Activated naive CD4-positive, alpha-beta T cell treated with anti-CD3 and anti-CD28 coated beads, Interleukin-2, amount 10 ng/mL, durations not matched to agents 7 days and 5 days (primary cell): ENCODE measurements around the gene PPP1R13B.

ENCODE experiments used
- CTCF ChIA-PET: fragments of 350-600 bp; sonication (Branson Sonifier 250); formaldehyde crosslinking; loops from one replicate; lab custom pipeline; 2021; ENCODE audit warnings: antibody characterized with exemption; lab: Charles Lee
- DNase-seq: peaks from one replicate; pipeline ENCODE4 v3.0.0-alpha.2; 2020
- H3K27ac Mint-ChIP-seq: one replicate; pipeline ENCODE4 v1.8.0; 2021; ENCODE audit warnings: mild to moderate bottlenecking, moderate library complexity, mixed read lengths
- H3K27me3 Mint-ChIP-seq: one replicate; pipeline ENCODE4 v1.8.0; 2021; ENCODE audit warnings: mild to moderate bottlenecking, mixed read lengths
- H3K36me3 Mint-ChIP-seq: one replicate; pipeline ENCODE4 v1.8.0; 2021; ENCODE audit warnings: mixed read lengths
- H3K4me1 Mint-ChIP-seq: one replicate; pipeline ENCODE4 v1.8.0; 2021; ENCODE audit warnings: mixed read lengths
- H3K4me3 Mint-ChIP-seq: one replicate; pipeline ENCODE4 v1.8.0; 2021; ENCODE audit warnings: mild to moderate bottlenecking, moderate library complexity, mixed read lengths
- H3K9me3 Mint-ChIP-seq: one replicate; pipeline ENCODE4 v1.8.0; 2021; ENCODE audit warnings: mixed read lengths

Gene PPP1R13B

DNA sequence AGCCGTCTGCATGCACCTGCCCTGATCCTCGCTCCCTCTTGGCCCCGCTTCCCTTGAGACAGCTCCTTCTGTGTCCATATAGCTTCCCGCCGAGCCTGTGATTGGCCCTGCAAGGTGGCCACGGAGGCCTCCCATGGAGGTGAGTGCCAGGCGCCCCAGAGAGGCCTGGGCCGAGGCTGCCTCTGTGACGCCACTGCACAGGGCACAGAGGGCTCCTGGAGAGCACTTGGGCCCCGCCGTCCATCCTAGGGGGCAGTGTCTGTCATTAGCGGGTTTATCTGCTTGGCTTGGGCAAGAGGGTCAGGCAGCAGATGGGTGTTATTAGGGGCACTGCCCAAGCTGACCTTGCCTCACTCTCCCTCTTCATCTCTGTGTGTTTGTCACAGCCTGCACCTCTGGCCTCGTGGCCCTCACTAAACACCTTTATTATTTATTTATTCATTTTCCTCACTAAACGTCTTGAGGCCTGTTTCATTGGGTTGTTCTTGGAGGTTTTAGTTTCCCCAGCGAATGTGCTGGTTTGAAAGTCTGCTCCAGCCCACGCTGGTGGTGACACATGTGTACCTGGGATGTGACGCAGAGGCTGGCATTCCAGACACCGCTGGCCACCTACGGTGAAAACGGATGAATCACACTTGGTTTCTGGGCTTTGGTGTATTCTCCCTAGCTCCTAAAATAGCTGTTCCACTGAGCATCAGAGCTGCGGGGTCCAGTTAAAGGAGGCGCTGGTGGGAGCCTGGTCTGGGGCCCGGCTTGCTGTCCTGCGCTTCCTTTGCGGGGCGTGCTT lies 125.8 kb downstream of the PPP1R13B start:
- CTCF ChIA-PET, result no interaction called here
- H3K27me3 Mint-ChIP-seq, result no peaks in the 10 kb centered on the region
- no peak for DNase-seq

DNA sequence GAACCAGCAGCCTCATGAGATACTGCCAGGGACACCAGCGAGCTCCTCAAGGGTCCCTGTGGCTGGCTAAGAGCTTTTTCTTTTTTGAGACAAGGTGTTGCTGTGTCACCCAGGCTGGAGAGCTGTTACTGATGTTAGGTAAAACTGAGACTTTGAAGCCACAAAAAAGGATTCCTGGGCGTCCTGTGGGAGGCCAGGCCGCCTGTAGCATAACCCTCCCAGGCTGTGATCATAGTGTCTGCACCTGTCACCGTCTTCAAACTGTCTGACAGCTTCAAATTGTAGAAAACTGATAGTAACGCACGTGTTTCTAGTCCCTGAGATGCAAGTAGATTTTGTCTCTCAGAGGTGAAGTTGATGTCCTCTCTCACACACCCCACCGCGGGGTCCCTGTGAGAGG lies 127.6 kb downstream of the PPP1R13B start:
- Mint-ChIP-seq H3K4me3 (no peak overlapping the region), H3K36me3 (peaks cover 3% of the 10 kb centered on the region), H3K27me3 (no peaks in the 10 kb centered on the region), H3K4me1 (peaks cover 39% of the 10 kb centered on the region), H3K27ac (no peak overlapping the region), H3K9me3 (no peaks in the 10 kb centered on the region)
- CTCF ChIA-PET, result no interaction called here
- DNase-seq, result no peak

More for the DNA sequence above, 125.8 kb downstream of the PPP1R13B start:
- H3K4me3 Mint-ChIP-seq, result no peak overlapping the region
- no peaks in the 10 kb centered on the region for H3K9me3 Mint-ChIP-seq
- peaks cover 35% of the 10 kb centered on the region for H3K4me1 Mint-ChIP-seq
- H3K36me3 Mint-ChIP-seq, result peaks cover 1% of the 10 kb centered on the region
- H3K27ac Mint-ChIP-seq, result no peak overlapping the region

DNA sequence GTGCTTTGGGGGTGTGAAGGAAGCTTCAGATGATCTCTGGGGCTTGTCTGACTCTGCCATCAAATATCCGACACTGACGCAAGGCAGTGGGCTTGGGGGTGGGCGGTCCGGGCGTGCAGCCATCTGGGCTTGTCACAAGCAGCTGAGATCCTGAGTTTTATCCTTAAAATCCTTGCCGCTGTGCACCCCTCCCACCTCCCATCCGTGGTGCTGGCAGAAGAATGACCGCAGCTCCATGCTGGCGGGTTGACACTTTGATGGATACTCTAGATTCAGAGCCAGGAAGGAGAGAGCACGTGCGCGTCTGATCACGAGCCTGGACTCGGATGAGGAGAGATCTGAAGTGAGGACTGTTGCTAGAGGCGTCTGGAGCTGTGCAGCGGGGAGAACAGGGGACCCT lies 128.8 kb downstream of the PPP1R13B start:
- H3K4me1 Mint-ChIP-seq, result peaks cover 50% of the 10 kb centered on the region
- no peak overlapping the region for H3K4me3 Mint-ChIP-seq

DNA sequence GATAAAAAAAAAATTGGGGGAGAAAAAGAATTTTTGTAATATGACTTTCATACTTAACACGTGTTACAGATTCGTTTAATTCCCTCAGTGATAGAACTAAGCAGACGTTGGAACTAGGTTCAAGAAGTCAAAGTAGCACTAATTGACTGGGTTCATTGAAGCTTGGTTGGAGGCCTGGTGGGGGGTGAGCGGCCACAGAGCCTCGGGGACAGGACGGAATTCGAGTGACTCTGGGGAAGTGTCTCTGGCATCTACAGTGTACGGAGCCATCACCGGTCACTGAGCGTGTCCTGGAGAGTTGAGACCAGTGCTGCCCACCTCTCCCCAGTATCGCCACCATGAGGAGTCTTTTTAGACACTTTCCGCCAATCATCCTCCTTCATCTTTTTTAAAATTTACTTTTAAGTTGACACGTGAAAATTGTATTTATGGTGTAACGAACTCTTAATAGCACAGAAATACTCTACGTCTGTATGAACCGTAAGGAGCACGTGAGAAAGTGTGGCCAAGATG lies 130.4 kb downstream of the PPP1R13B start:
- Mint-ChIP-seq H3K27ac (no peak overlapping the region), H3K9me3 (no peaks in the 10 kb centered on the region), H3K4me3 (peak overlapping the region; percentile 76), H3K4me1 (peaks cover 66% of the 10 kb centered on the region), H3K36me3 (peaks cover 3% of the 10 kb centered on the region), H3K27me3 (no peaks in the 10 kb centered on the region)
- no peak for DNase-seq
- CTCF ChIA-PET, result no interaction called here

More for the DNA sequence above, 128.8 kb downstream of the PPP1R13B start:
- DNase-seq, result no peak
- H3K9me3 Mint-ChIP-seq, result no peaks in the 10 kb centered on the region
- H3K36me3 Mint-ChIP-seq, result peaks cover 3% of the 10 kb centered on the region
- H3K27me3 Mint-ChIP-seq, result no peaks in the 10 kb centered on the region
- no peak overlapping the region for H3K27ac Mint-ChIP-seq
- CTCF ChIA-PET, result no interaction called here

DNA sequence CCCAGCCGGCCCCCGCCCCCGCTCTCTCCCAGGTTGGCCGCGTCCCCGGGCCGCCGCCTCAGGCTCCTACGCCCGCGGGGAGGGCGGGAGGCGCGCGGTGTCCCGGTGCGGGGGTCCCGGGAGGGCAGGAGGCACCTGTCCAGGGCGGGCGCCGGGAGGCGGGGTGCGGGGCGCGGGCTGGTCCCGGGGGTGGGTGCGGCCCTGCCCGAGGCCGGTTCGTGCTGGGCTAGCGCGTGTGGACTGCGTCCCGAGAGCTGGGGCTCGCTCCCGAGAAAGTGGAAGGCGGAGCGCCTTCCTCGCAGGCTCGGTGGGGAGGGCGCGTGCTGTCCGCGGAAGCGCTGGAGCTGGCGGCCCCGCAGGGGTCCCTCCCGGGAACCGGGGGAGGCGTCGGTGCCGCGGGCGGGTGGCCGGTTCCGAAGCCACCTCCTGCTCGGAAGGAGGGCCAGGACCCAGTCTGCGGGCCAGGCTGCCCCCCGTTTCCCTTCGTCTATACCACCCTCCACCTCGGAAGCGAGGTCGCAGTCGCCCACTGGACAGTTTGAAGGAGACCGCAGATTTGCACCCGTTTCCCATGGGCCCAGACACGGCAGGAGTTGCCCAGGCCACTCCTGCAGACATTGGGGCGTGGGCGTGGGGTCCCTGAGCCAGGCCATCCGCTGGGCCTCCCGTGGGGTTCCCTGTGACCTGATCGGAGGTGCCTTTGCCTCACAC lies 131.1 kb downstream of the PPP1R13B start:
- H3K36me3 Mint-ChIP-seq, result peaks cover 3% of the 10 kb centered on the region
- H3K27me3 Mint-ChIP-seq, result no peaks in the 10 kb centered on the region

DNA sequence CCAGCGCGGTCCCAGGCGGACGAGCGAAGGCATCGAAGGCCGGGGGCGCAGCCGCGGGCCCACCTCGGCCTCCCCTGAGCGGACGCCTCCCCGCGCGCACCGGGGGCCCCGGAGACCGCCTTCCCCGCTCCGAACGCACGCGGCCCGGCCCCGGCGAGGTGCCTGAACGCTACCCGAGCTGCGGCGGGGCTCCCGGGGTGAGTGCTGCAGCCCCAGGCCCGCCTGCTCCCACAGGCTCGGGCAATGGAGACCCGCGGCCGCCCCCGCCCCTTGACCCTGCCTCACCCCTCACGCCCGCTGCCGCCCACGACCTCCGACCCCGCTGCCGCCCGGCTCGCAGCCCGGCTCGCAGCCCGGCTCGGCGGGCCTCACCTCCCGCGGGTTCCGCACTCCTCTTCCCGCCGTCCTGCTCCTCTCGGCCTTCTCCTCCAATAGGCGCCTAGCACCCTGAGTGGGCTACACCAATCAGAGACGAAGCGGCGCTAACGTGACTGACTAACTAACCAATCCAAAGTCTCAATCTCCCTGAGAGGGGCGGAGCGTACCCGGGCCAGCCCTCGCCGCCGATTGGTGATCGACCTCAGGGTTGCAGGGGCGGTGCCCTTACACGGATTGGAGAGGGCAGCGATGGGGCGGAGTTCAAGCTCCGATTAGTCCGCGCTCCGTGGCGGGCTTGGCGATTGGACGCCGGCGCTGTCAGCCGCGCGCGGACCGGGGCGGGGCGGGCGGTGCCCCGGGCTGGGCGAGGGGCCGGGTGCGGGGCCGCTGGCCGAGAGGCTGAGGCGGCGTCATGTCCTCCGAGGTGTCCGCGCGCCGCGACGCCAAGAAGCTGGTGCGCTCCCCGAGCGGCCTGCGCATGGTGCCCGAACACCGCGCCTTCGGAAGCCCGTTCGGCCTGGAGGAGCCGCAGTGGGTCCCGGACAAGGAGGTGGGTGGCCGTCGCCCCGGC lies 132.0 kb downstream of the PPP1R13B start, which contains the start of the genes XRCC3 and ZFYVE21:
Gene XRCC3, minus strand, starts transcription at position 400 of the 949 bp plus-strand sequence. CDS start 4,364 bp downstream, outside the sequence.
Gene ZFYVE21, plus strand, starts transcription at position 759 of the 949 bp plus-strand sequence. Its CDS starts 32 bp downstream, at position 791.
- DNase-seq, result peak; percentile 100
- Mint-ChIP-seq H3K27ac (peak within 1 kb of the TSS; percentile 89), H3K9me3 (no peaks in the 10 kb centered on the region), H3K36me3 (peaks cover 3% of the 10 kb centered on the region), H3K4me3 (peak within 1 kb of the TSS; percentile 95), H3K27me3 (no peaks in the 10 kb centered on the region), H3K4me1 (peaks cover 79% of the 10 kb centered on the region)
- CTCF ChIA-PET, result no interaction called here

More for the DNA sequence above, 131.1 kb downstream of the PPP1R13B start:
- CTCF ChIA-PET, result no interaction called here
- no peaks in the 10 kb centered on the region for H3K9me3 Mint-ChIP-seq
- peaks cover 73% of the 10 kb centered on the region for H3K4me1 Mint-ChIP-seq
- H3K4me3 Mint-ChIP-seq, result peak overlapping the region; percentile 95
- DNase-seq, result peak; percentile 60
- no peak overlapping the region for H3K27ac Mint-ChIP-seq

DNA sequence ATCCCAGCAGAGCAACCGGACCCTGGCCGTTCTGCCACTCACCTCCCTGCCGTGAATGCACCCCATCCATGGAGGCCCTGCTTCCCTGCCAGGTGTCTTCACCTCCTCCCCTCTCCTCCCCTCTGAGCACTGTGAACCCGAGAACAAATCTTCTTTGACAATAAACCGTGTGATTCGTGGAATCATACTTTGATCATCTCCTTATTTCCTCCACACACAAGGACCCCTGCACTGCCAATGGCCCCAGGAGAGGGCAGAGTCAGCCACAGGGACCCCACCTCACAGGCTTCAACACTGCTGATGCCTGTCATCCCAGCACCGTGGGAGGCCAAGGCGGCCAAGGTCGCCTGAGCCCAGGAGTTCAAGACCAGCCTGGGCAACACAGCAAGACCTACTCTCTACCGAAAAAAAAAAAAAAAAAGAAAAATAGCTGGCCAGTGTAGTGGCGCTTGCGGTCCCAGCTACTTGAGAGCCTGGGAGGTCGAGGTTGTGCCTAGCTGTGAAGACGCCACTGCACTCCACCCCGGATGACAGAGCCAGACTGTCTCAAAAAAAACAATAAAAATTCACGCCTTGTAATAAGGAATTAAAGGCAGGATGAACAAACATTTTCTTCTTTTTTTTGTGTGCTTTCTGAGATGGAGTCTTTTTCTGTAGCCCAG lies 133.2 kb downstream of the PPP1R13B start:
- H3K4me1 Mint-ChIP-seq, result peaks cover 68% of the 10 kb centered on the region
- CTCF ChIA-PET, result no interaction called here
- DNase-seq, result no peak
- H3K27me3 Mint-ChIP-seq, result no peaks in the 10 kb centered on the region
- peak overlapping the region; percentile 95 for H3K4me3 Mint-ChIP-seq
- peak overlapping the region; percentile 85 for H3K27ac Mint-ChIP-seq
- H3K9me3 Mint-ChIP-seq, result no peaks in the 10 kb centered on the region
- peaks cover 4% of the 10 kb centered on the region for H3K36me3 Mint-ChIP-seq

DNA sequence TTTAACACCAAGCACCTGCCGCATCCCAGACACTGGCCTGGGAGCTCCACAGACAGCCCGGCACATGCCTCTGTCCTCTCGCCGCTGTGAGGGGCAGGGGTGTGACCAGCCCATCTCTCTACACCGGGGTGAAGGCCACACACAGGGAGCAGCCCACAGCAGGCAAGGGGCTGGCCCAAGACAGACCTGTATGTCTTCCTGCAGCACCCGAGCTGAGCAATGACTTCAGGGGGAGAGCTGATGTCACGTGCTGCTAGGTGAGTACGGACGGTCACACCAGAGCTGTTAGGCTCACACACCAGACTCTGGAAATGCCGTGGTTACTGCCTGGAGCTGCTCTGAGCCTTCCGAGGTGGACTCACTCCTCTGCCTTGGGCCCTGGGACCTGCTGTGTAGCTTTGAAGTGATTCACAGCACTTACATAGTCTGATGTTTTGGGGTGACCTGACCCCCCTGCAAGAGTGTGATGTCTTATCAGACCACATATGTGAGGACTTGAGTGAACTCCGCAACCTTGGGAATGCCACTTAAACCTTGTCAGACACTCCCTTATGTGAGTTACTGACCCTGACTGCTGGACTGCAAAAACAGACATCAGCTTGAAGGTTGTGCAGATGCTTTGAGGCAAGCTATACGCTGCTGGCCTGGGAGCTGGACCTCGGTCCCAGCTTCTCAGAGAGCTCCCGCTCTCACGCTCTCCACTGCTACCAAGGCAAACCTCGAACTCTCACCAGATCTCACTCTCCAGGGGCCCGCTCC lies 133.9 kb downstream of the PPP1R13B start:
- peaks cover 10% of the 10 kb centered on the region for H3K36me3 Mint-ChIP-seq
- no peaks in the 10 kb centered on the region for H3K9me3 Mint-ChIP-seq
- CTCF ChIA-PET, result no interaction called here
- DNase-seq, result no peak
- H3K27ac Mint-ChIP-seq, result peak overlapping the region; percentile 85
- H3K4me1 Mint-ChIP-seq, result peaks cover 61% of the 10 kb centered on the region
- no peaks in the 10 kb centered on the region for H3K27me3 Mint-ChIP-seq
- peak overlapping the region; percentile 95 for H3K4me3 Mint-ChIP-seq

DNA sequence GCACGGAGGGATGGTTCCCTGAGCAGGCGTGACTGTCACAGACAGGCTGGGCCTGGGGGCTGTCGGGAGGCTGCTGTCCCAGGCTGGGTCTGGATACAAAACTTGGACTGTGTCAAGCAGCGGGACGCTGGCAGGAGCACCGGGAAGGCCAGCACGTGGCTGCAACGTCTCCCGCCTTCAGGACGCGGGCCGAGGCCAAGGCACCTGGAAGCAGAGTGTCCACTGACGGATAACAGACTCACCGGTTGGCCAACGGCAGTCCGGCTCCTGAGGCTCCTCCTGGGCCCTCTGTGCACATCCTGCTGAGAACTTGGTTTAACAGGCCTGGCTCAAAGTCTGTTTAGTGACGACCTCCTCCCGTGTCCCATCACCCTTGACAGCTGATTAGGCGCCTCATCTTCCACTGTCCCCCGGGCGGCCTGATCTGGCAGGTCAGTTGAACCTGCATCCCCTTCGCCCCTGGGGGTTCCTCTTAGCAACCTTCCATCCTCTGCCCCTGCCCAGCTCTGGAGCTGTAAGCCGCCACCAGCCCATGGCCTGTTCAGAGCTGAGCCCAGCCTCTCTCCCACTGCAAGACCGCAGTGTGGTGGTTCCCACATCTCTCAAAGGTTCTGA lies 134.6 kb downstream of the PPP1R13B start:
- CTCF ChIA-PET, result no interaction called here

DNA sequence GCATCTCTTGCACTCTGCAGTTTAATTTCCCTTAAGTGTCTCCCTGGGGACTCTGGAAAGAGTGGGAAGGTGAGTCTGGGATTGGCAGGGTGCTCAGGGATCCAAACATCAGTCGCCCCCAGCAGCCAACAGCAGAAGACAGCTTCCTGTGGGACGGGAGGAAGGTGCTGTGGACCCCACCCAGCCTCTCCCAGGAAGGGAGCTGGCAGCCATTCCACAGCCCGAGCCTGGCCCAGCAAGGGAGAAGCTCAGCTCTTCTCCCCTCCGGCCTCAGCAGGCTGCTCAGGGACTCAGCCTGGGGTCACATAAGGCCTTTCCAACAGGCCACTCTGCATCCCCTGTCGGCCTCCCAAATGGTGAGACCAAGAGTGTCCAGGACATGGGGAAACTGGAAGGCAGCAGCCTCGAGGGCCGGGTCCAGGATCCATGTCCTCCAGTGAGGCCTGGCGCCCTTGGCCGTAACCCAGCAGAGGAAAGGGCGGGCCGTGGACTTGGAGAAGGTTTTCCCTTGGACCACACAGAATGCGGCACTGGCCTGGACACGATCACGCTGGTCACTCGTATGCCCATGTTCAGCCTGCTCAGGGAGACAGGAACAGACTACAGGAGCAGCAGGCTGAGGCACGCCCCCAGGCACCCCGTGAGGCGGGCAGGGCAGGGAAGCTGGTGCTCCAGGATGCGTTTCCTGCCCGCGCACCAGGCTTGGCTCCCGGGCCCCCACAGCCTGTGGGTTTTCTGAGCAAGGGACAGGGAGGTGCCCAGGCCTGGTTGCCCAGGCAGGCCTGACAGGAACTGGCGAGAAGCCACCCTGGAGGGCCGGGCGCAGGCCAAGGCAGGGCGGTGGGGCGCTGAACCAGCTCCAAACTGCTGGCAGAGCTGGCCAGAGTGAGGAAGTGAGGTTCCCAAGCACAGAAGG lies 135.6 kb downstream of the PPP1R13B start:
- CTCF ChIA-PET, result no interaction called here
- no peak for DNase-seq
- peak overlapping the region; percentile 8 for H3K27ac Mint-ChIP-seq

More for the DNA sequence above, 134.6 kb downstream of the PPP1R13B start:
- Mint-ChIP-seq H3K27ac (peak overlapping the region; percentile 70), H3K36me3 (peaks cover 15% of the 10 kb centered on the region), H3K4me1 (peaks cover 57% of the 10 kb centered on the region), H3K4me3 (no peak overlapping the region), H3K9me3 (no peaks in the 10 kb centered on the region), H3K27me3 (no peaks in the 10 kb centered on the region)
- DNase-seq, result no peak

DNA sequence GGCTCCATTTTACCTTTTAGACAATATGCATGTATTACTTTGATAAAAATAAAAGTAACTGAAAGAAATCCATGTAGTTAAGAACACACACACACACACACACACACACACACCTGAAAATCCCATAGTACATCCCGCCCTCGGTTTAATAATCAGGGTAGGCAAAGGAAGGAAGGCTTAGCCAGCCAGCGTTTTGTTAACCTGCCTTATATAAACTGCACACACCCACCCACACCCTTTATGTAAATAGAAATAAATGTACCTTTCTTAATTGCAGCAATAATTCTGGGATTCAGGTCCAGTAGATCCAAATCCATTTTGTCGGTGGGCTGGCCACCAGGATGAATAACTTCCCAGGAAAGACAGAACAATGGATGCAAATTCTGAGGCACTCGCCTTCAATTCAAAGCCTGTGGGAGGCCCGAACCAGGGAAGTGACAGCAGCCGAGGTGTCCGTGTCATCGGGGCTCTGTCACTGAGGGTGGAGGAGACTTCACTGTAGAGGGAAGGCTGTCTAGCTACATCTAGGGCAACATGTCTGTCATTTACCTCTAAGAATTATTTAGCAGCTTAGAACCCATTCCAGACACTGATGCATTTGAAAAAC lies 136.5 kb downstream of the PPP1R13B start:
- Mint-ChIP-seq H3K4me1 (peaks cover 43% of the 10 kb centered on the region), H3K9me3 (no peaks in the 10 kb centered on the region), H3K36me3 (peaks cover 14% of the 10 kb centered on the region), H3K27ac (no peak overlapping the region), H3K27me3 (no peaks in the 10 kb centered on the region), H3K4me3 (no peak overlapping the region)
- CTCF ChIA-PET, result no interaction called here
- no peak for DNase-seq

More for the DNA sequence above, 135.6 kb downstream of the PPP1R13B start:
- Mint-ChIP-seq H3K4me1 (peaks cover 47% of the 10 kb centered on the region), H3K9me3 (no peaks in the 10 kb centered on the region), H3K36me3 (peaks cover 14% of the 10 kb centered on the region), H3K27me3 (no peaks in the 10 kb centered on the region), H3K4me3 (no peak overlapping the region)
